H1 (cell line): Measurements from ENCODE around the gene ATP11A. TPM values are rescaled to one million over a fixed set of nuclear protein-coding genes. Genes with fewer than 3 reads are reported as not detected.
A peak's percentile ranks its signal among the peaks of the same experiment; 100 is the strongest.

Experiments used
- CTCF ChIA-PET: fragments of 300-600 bp; sonication (Branson Sonifier 250); formaldehyde crosslinking; loops from one replicate; lab custom pipeline; 2021; ENCODE audit not compliant: partially characterized antibody; lab: Charles Lee
- POLR2A ChIA-PET: fragments of 300-600 bp; sonication (Branson Sonifier 250); formaldehyde crosslinking; loops from one replicate; lab custom pipeline; 2021; ENCODE audit warnings: inconsistent platforms; ENCODE audit not compliant: partially characterized antibody; lab: Charles Lee
- DNase-seq, 2 experiments: peaks; one replicate each; pipeline versions ENCODE4 v3.0.0 to v3.0.0-alpha.2; 2010 to 2022; ENCODE audit warnings: low spot score in 2 of 2, low read depth in 1 of 2, mixed read lengths in 1 of 2
- FAIRE-seq: peaks from 2 replicates; lab custom pipeline; 2011; peaks lifted over from hg19 to GRCh38; lab: Jason Lieb, UNC
- H2AFZ ChIP-seq: 2 replicates; pipeline ENCODE4 v1.8.1; 2012; ENCODE audit warnings: low read length, inconsistent platforms
- H2AK5ac ChIP-seq: 2 replicates; pipeline ENCODE4 v1.6.1; 2013; ENCODE audit warnings: low read depth, low read length
- H2BK120ac ChIP-seq: replicated peaks from 2 replicates; pipeline ENCODE3; 2013; ENCODE audit warnings: low read depth, low read length, inconsistent platforms
- H2BK12ac ChIP-seq: 2 replicates; pipeline ENCODE4 v1.6.1; 2013; ENCODE audit warnings: low read depth, low read length
- H2BK15ac ChIP-seq: 2 replicates; pipeline ENCODE4 v1.6.1; 2013; ENCODE audit warnings: low read length
- H2BK20ac ChIP-seq: 2 replicates; pipeline ENCODE4 v1.6.1; 2013; ENCODE audit warnings: low read length
- H2BK5ac ChIP-seq: 2 replicates; pipeline ENCODE4 v1.6.1; 2013; ENCODE audit warnings: low read depth, low read length
- H3K14ac ChIP-seq: 2 replicates; pipeline ENCODE4 v1.6.1; 2013; ENCODE audit warnings: inconsistent platforms; ENCODE audit not compliant: insufficient read length
- H3K18ac ChIP-seq: 2 replicates; pipeline ENCODE4 v1.6.1; 2013; ENCODE audit warnings: low read length; ENCODE audit errors: extremely low read depth
- H3K23ac ChIP-seq: 2 replicates; pipeline ENCODE4 v1.6.1; 2013; ENCODE audit warnings: inconsistent platforms; ENCODE audit not compliant: insufficient read length
- H3K23me2 ChIP-seq: 2 replicates; pipeline ENCODE4 v1.6.1; 2013; ENCODE audit warnings: low read depth, low read length
- H3K27ac ChIP-seq: 2 replicates; pipeline ENCODE4 v1.6.1; 2011; ENCODE audit warnings: low read depth, low read length, inconsistent platforms
- H3K27me3 ChIP-seq, 4 experiments: replicated peaks in 1 of 4; 1 replicate in 1 of 4; 2 replicates in 3 of 4; pipeline versions ENCODE4 v1.6.1 to v1.8.1; 2011 to 2013; ENCODE audit warnings: low read length in 3 of 4, mild to moderate bottlenecking in 3 of 4, inconsistent platforms in 2 of 4, mixed read lengths in 2 of 4, moderate library complexity in 1 of 4; ENCODE audit not compliant: control insufficient read depth in 3 of 4, insufficient read depth in 3 of 4; ENCODE audit errors: extremely low read depth in 1 of 4
- H3K36me3 ChIP-seq, 4 experiments: 2 replicates each; pipeline versions ENCODE4 v1.6.1 to v1.8.1; 2011 to 2013; ENCODE audit warnings: mild to moderate bottlenecking in 4 of 4, low read length in 3 of 4, moderate library complexity in 2 of 4, control low read depth in 1 of 4, inconsistent platforms in 1 of 4; ENCODE audit not compliant: insufficient read depth in 4 of 4, control insufficient read depth in 2 of 4
- H3K4ac ChIP-seq: replicated peaks from 2 replicates; pipeline ENCODE3; 2013; ENCODE audit warnings: low read length, low read depth, mixed read lengths, inconsistent platforms; ENCODE audit not compliant: insufficient read length
- H3K4me1 ChIP-seq, 4 experiments: replicated peaks in 1 of 4; 1 replicate in 1 of 4; 2 replicates in 3 of 4; pipeline versions ENCODE4 v1.6.1 to v1.8.1; 2011 to 2013; ENCODE audit warnings: low read length in 3 of 4, inconsistent platforms in 2 of 4, mixed read lengths in 1 of 4; ENCODE audit not compliant: insufficient read depth in 4 of 4, control insufficient read depth in 3 of 4
- H3K4me2 ChIP-seq, 2 experiments: 2 replicates each; pipeline versions ENCODE4 v1.6.1 to v1.8.1; 2011 to 2013; ENCODE audit warnings: low read depth in 2 of 2, low read length in 2 of 2, control low read depth in 1 of 2, inconsistent platforms in 1 of 2, mild to moderate bottlenecking in 1 of 2; ENCODE audit not compliant: insufficient read depth in 1 of 2
- H3K4me3 ChIP-seq, 4 experiments: fragments of 200-600, 300-600 bp in 1 of 4; sonication (generic), shearing (Covaris generic), sonication (Bioruptor Twin) in 1 of 4; 2 replicates each; pipeline versions ENCODE4 v1.5.1 to v1.8.1; 2011 to 2016; ENCODE audit warnings: low read length in 4 of 4, low read depth in 3 of 4, control low read depth in 2 of 4, inconsistent platforms in 2 of 4, mild to moderate bottlenecking in 2 of 4, mixed read lengths in 1 of 4, moderate library complexity in 1 of 4; ENCODE audit not compliant: insufficient read depth in 2 of 4; ENCODE audit errors: extremely low read depth in 1 of 4
- H3K56ac ChIP-seq: replicated peaks from 2 replicates; pipeline ENCODE3; 2013; ENCODE audit warnings: low read depth, mild to moderate bottlenecking, mixed read lengths, low read length, inconsistent platforms; ENCODE audit not compliant: insufficient read length
- H3K79me1 ChIP-seq: 2 replicates; pipeline ENCODE4 v1.6.1; 2013; ENCODE audit warnings: low read depth, low read length, control low read depth
- H3K79me2 ChIP-seq, 2 experiments: 2 replicates each; pipeline versions ENCODE4 v1.6.1 to v1.8.1; 2012 to 2013; ENCODE audit warnings: low read length in 2 of 2, mild to moderate bottlenecking in 2 of 2, inconsistent platforms in 1 of 2; ENCODE audit not compliant: insufficient read depth in 2 of 2, control insufficient read depth in 1 of 2
- H3K9ac ChIP-seq, 4 experiments: replicated peaks in 1 of 4; 1 replicate in 1 of 4; 2 replicates in 3 of 4; pipeline versions ENCODE4 v1.6.1 to v1.8.1; 2011 to 2013; ENCODE audit warnings: low read depth in 3 of 4, low read length in 3 of 4, control low read depth in 2 of 4, mild to moderate bottlenecking in 2 of 4, moderate library complexity in 2 of 4, inconsistent platforms in 1 of 4; ENCODE audit errors: extremely low read depth in 1 of 4
- H3K9me3 ChIP-seq, 2 experiments: 2 replicates each; pipeline versions ENCODE4 v1.6.1 to v1.8.1; 2012 to 2013; ENCODE audit warnings: mild to moderate bottlenecking in 2 of 2, moderate library complexity in 2 of 2, control low read depth in 1 of 2, inconsistent platforms in 1 of 2, low read depth in 1 of 2, low read length in 1 of 2, mixed read lengths in 1 of 2; ENCODE audit not compliant: insufficient read depth in 2 of 2
- H4K20me1 ChIP-seq, 2 experiments: replicated peaks in 1 of 2; 2 replicates each; pipeline versions ENCODE3 to v1.8.1; 2011 to 2013; ENCODE audit warnings: inconsistent platforms in 2 of 2, low read length in 2 of 2, mild to moderate bottlenecking in 1 of 2; ENCODE audit not compliant: insufficient read depth in 2 of 2, control insufficient read depth in 1 of 2
- H4K5ac ChIP-seq: 2 replicates; pipeline ENCODE4 v1.6.1; 2013; ENCODE audit warnings: low read length, low read depth, mixed read lengths, inconsistent platforms; ENCODE audit not compliant: insufficient read length
- H4K8ac ChIP-seq: 2 replicates; pipeline ENCODE4 v1.8.0; 2013; ENCODE audit warnings: mild to moderate bottlenecking, moderate library complexity, low read length, inconsistent platforms; ENCODE audit not compliant: insufficient read depth; ENCODE audit errors: extremely low read depth
- H4K91ac ChIP-seq: replicated peaks from 2 replicates; pipeline ENCODE3; 2013; ENCODE audit warnings: low read length, mixed read lengths, inconsistent platforms; ENCODE audit not compliant: insufficient read length
- ASH2L ChIP-seq: fragments of 200-600, 300-600 bp; sonication (generic); IDR thresholded peaks from one replicate; pipeline ENCODE4 v1.7.1; 2017; ENCODE audit warnings: low read length
- BCL11A ChIP-seq, 2 experiments: IDR thresholded peaks; one replicate each; pipeline ENCODE4 v1.6.1; 2011; ENCODE audit warnings: low read depth in 2 of 2, low read length in 2 of 2, mild to moderate bottlenecking in 2 of 2
- CEBPB ChIP-seq: IDR thresholded peaks from 2 replicates; pipeline ENCODE4 v1.6.1; 2012; ENCODE audit warnings: low read depth, low read length
- CHD1 ChIP-seq: IDR thresholded peaks from 2 replicates; pipeline ENCODE4 v1.6.1; 2012; ENCODE audit warnings: low read depth, low read length, improper control_type of control experiment
- EGR1 ChIP-seq: IDR thresholded peaks from 2 replicates; pipeline ENCODE4 v1.6.1; 2011; ENCODE audit warnings: low read depth, low read length, borderline replicate concordance
- RXRA ChIP-seq: IDR thresholded peaks from 2 replicates; pipeline ENCODE4 v1.6.1; 2011; ENCODE audit warnings: low read depth, mild to moderate bottlenecking, low read length, moderate library complexity; ENCODE audit not compliant: insufficient read depth
- SP2 ChIP-seq: IDR thresholded peaks from 2 replicates; pipeline ENCODE4 v1.6.1; 2012; ENCODE audit warnings: mild to moderate bottlenecking, low read length, inconsistent platforms
- SUZ12 ChIP-seq: fragments of 200-600 bp; sonication (generic); IDR thresholded peaks from 2 replicates; pipeline ENCODE4 v1.6.1; 2012; ENCODE audit warnings: mild to moderate bottlenecking, inconsistent platforms, low read length, moderate library complexity, mixed read lengths
- TAF7 ChIP-seq: optimal IDR thresholded peaks from 2 replicates; pipeline ENCODE3; 2011; ENCODE audit warnings: low read depth, mild to moderate bottlenecking, inconsistent platforms, low read length, moderate library complexity, borderline replicate concordance
- WGBS, 2 experiments: shearing (Covaris generic) in 1 of 2; methylation state at CpG; one replicate each; pipeline versions ENCODE4 v1.1.6 to v1.1.7; 2013 to 2015; ENCODE audit warnings: low lambda C conversion rate in 2 of 2, mixed read lengths in 2 of 2, inconsistent platforms in 1 of 2, low coverage in 1 of 2, missing lambda C conversion rate in 1 of 2; ENCODE audit not compliant: insufficient replicate concordance in 2 of 2, insufficient coverage in 1 of 2, insufficient read length in 1 of 2; ENCODE audit errors: extremely low coverage in 1 of 2, missing lambda C conversion rate in 1 of 2; 5-methylcytosine and 5-hydroxymethylcytosine counted together
- polyA plus RNA-seq, 7 experiments: library from polyadenylated mRNA; depleted of rRNA in 3 of 7; stranded (reverse) in 5 of 7; unstranded in 2 of 7; fragments of >200 nt in 5 of 7; fragments of 200-250 nt in 2 of 7; gene quantifications; 1 replicate in 5 of 7; 2 replicates in 1 of 7; 4 replicates in 1 of 7; pipeline versions ENCODE4 v1.2.1 to v1.2.3, GENCODE V29; 2011 to 2013; ENCODE audit warnings: missing spikeins in 2 of 7, mixed read lengths in 2 of 7
- total RNA-seq: library from RNA; stranded (reverse); fragmentation: NEBNext Ultra II Directional; extraction: Animal tissue kit (Norgen Biotek cat#: 25700); gene quantifications from 2 replicates; pipeline ENCODE4 v1.2.1, GENCODE V29; 2021

ATP11A gene
- total and polyA plus RNA-seq, 2 of the 8 experiments (the other 6 are each of a cell fraction or from before 2014, with no cell fraction given) = 28.8 to 72.9 TPM

GRCh38 chr13:112716461-112716820, 26.6 kb downstream of the ATP11A start:
- FAIRE-seq (no peak), DNase-seq (no peak)
- Histone ChIP-seq H2AFZ (no peak overlapping the region), H2AK5ac (no peak overlapping the region), H3K56ac (no peak overlapping the region)
- TF ChIP-seq TAF7 (no peak), SUZ12 (no peak), CHD1 (no peak), SP2 (no peak), BCL11A (IDR thresholded peaks at IDR 0.05; ENCODE audit: low read depth in 2 of 2, low read length in 2 of 2) (no peak), RXRA (no peak), ASH2L (no peak), EGR1 (no peak), CEBPB (no peak)
- TF ChIP-seq, all 59 proteins: peak for 0
- 0 out of 2 replicates have a peak overlapping the region, but pooled peaks have one; percentile 27 for H2BK12ac ChIP-seq
- peaks cover 0 to 79% of the 10 kb centered on the region in 2 experiments; a peak in 2 of 4 replicates for H3K79me2 ChIP-seq
- H3K4ac ChIP-seq = no peak overlapping the region
- H3K23me2 ChIP-seq = no peaks in the 10 kb centered on the region; the same call in 1 of the 2 replicates
- H3K36me3 ChIP-seq = no peaks in the 10 kb centered on the region
- no peak overlapping the region for H3K4me2 ChIP-seq
- H3K4me1 ChIP-seq = peaks cover 13 to 47% (median 22%) of the 10 kb centered on the region in 4 experiments
- H4K8ac ChIP-seq = no peak overlapping the region
- no peak overlapping the region for H3K14ac ChIP-seq
- H3K18ac ChIP-seq = no peak overlapping the region
- H2BK20ac ChIP-seq = 0 out of 2 replicates have a peak overlapping the region, but pooled peaks have one; percentile 32
- no peak overlapping the region for H3K4me3 ChIP-seq
- H2BK120ac ChIP-seq = no peak overlapping the region
- no peaks in the 10 kb centered on the region for H3K27me3 ChIP-seq
- H3K23ac ChIP-seq = no peak overlapping the region
- H3K9ac ChIP-seq = no peak overlapping the region
- H2BK5ac ChIP-seq = no peak overlapping the region
- no peaks in the 10 kb centered on the region for H3K9me3 ChIP-seq
- 94% methylated on average over 11 of the region's 13 CpGs; no CpG with 5 or more reads in 1 of the 2 experiments for WGBS, 2 experiments
- POLR2A ChIA-PET = interaction anchor here (1.0 to 1.1 kb wide), 3 partner anchors 9 to 13 kb away, joined by 3 read pairs; no protein-coding TSS in a partner anchor
- no peak overlapping the region for H2BK15ac ChIP-seq
- H4K20me1 ChIP-seq = peaks cover 0 to 2% of the 10 kb centered on the region in 2 experiments
- no peak overlapping the region for H3K27ac ChIP-seq
- no peak overlapping the region for H4K5ac ChIP-seq
- peak overlapping the region; percentile 93 for H4K91ac ChIP-seq
- CTCF ChIA-PET = interaction anchor here (0.6 kb wide), 1 partner anchor 137 kb away, joined by 3 read pairs; no protein-coding TSS in a partner anchor
- H3K79me1 ChIP-seq = peaks cover 14% of the 10 kb centered on the region
